Glutamatergic neuron (in vitro differentiated cells): ENCODE data around the gene PIN1. TPM values are rescaled to one million over a fixed set of nuclear protein-coding genes. Genes with fewer than 3 reads are reported as not detected.

Experiments
- DNase-seq: peaks from one replicate; pipeline ENCODE4 v3.0.0; 2022
- H3K27ac Mint-ChIP-seq: one replicate; pipeline ENCODE4 v1.8.0; 2020; ENCODE audit warnings: mild to moderate bottlenecking, mixed read lengths, inconsistent platforms; ENCODE audit not compliant: unreplicated experiment
- H3K27me3 Mint-ChIP-seq: one replicate; pipeline ENCODE4 v1.8.0; 2020; ENCODE audit warnings: mild to moderate bottlenecking, moderate library complexity, mixed read lengths, inconsistent platforms; ENCODE audit not compliant: unreplicated experiment
- H3K36me3 Mint-ChIP-seq: one replicate; pipeline ENCODE4 v1.8.0; 2020; ENCODE audit warnings: mild to moderate bottlenecking, mixed read lengths, inconsistent platforms; ENCODE audit not compliant: unreplicated experiment
- H3K4me1 Mint-ChIP-seq: one replicate; pipeline ENCODE4 v1.8.0; 2020; ENCODE audit warnings: mild to moderate bottlenecking, low read depth, mixed read lengths, inconsistent platforms; ENCODE audit not compliant: unreplicated experiment
- H3K4me3 Mint-ChIP-seq: one replicate; pipeline ENCODE4 v1.8.0; 2020; ENCODE audit warnings: mild to moderate bottlenecking, mixed read lengths, inconsistent platforms; ENCODE audit not compliant: unreplicated experiment
- H3K9me3 Mint-ChIP-seq: one replicate; pipeline ENCODE4 v1.8.0; 2020; ENCODE audit warnings: mild to moderate bottlenecking, moderate library complexity, mixed read lengths, inconsistent platforms; ENCODE audit not compliant: unreplicated experiment
- CTCF ChIP-seq: fragments of 200-600 bp; sonication (generic); IDR thresholded peaks from one replicate; pipeline ENCODE4 v1.5.0; 2021; ENCODE audit not compliant: partially characterized antibody, unreplicated experiment
- total RNA-seq: library from RNA; stranded (reverse); fragmentation: NEBNext Ultra II Directional; extraction: Animal tissue kit (Norgen Biotek cat#: 25700); gene quantifications from one replicate; pipeline ENCODE4 v1.2.1, GENCODE V29; 2021; ENCODE audit not compliant: unreplicated experiment

PIN1 gene
- total RNA-seq, 1 donor from 2014 or later = 110 TPM

- Mint-ChIP-seq H3K27me3 (peaks cover 8% of the 10 kb centered on the region), H3K4me3 (no peak overlapping the region), H3K4me1 (no peaks in the 10 kb centered on the region), H3K27ac (no peak overlapping the region), H3K9me3 (peaks cover 8% of the 10 kb centered on the region), H3K36me3 (peaks cover 11% of the 10 kb centered on the region)
- TF ChIP-seq CTCF = no peak
- no peak for DNase-seq
Measured at GRCh38 chr19:9857920-9858746, 23.0 kb downstream of the PIN1 start.

- no peak for DNase-seq
- no peak overlapping the region for H3K4me3 Mint-ChIP-seq
- H3K27ac Mint-ChIP-seq = no peak overlapping the region
- peaks cover 8% of the 10 kb centered on the region for H3K27me3 Mint-ChIP-seq
- H3K9me3 Mint-ChIP-seq = peaks cover 8% of the 10 kb centered on the region
- H3K4me1 Mint-ChIP-seq = no peaks in the 10 kb centered on the region
- peaks cover 10% of the 10 kb centered on the region for H3K36me3 Mint-ChIP-seq
- TF ChIP-seq CTCF = no peak
Measured at GRCh38 chr19:9858766-9859165, 23.6 kb downstream of the PIN1 start.

- no peaks in the 10 kb centered on the region for H3K4me1 Mint-ChIP-seq
- H3K4me3 Mint-ChIP-seq = no peak overlapping the region
- peaks cover 5% of the 10 kb centered on the region for H3K36me3 Mint-ChIP-seq
- peaks cover 8% of the 10 kb centered on the region for H3K27me3 Mint-ChIP-seq
- H3K27ac Mint-ChIP-seq = no peak overlapping the region
- TF ChIP-seq CTCF = no peak
- H3K9me3 Mint-ChIP-seq = peaks cover 8% of the 10 kb centered on the region
- no peak for DNase-seq
Measured at GRCh38 chr19:9860407-9860806, 25.3 kb downstream of the PIN1 start.

- Mint-ChIP-seq H3K36me3 (peaks cover 5% of the 10 kb centered on the region), H3K4me3 (no peak overlapping the region), H3K9me3 (peaks cover 6% of the 10 kb centered on the region), H3K27me3 (peaks cover 11% of the 10 kb centered on the region), H3K27ac (no peak overlapping the region), H3K4me1 (no peaks in the 10 kb centered on the region)
- DNase-seq = no peak
- no peak for TF ChIP-seq CTCF
Measured at GRCh38 chr19:9861503-9861902, 26.4 kb downstream of the PIN1 start.

GRCh38 chr19:9862938-9863337 lies 27.8 kb downstream of the PIN1 start:
- Mint-ChIP-seq H3K4me1 (no peaks in the 10 kb centered on the region), H3K9me3 (peaks cover 3% of the 10 kb centered on the region), H3K36me3 (no peaks in the 10 kb centered on the region), H3K27ac (no peak overlapping the region), H3K4me3 (no peak overlapping the region), H3K27me3 (peaks cover 8% of the 10 kb centered on the region)
- TF ChIP-seq CTCF = no peak
- no peak for DNase-seq
